ENCODE data around the gene LCE1C.

LCE1C gene

GRCh38 chr1:152759453-152760173 is 46.8 kb downstream of the LCE1C start:
- DNase-seq = no peak

DNA sequence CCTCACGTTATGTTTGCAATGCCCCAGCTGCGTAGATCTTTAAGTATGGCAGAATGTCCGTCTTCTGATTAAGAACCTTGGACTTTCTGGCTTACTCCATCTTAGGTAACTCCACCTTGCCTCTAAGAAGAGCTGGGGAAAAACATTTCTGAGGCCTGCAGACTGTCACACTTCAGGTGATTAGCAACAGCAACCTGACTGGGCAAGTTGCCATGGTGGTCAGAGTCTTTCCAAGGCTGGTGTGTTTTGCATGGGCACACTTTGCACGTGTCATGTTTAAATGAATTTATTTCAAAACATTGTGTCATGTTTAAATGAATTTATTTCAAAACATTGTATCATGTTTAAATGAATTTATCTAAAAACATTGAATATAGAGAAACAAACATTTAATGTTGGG is 47.8 kb downstream of the LCE1C start:
- DNase-seq = no peak

DNA sequence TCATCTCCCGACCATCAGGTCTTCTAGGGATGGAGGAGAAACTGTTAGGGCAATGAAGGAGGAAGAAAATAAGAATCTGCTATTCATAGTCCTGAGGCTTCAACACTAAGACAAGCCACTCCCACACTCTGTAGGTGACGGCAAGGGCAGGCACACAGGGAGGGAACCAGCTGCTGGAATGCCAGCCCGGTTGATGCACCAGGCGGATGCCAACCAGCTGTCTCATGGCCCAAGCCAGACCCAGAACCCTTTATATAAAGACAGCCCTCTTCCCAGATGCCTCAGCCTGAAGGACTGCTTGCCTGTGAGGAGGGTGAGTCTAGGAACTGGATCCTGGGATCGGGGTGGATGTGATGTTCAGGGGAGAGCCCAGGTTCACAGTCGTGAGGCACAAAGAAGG is 48.7 kb downstream of the LCE1C start, which contains the start of gene KPRP:
KPRP (plus strand) TSS at position 279 of the 400 bp plus-strand sequence. CDS start 1,564 bp downstream, outside the sequence.
- DNase-seq = no peak

DNA sequence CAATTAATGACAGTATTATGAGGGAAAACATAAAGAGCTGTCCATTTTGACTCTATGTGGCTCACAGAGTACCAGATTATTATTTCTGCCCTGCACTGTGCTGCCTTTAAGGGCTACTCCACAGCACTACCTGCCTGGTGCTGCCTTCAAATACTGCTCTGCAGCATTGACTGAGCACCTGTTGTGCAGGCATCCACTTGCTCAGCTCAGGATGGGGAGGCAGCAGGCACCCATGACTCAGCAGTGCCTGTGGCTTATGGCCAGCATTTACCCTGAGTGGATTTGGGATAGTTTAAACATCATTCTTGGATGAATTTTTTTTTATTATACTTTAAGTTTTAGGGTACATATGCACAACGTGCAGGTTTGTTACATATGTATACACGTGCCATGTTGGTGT is 49.6 kb downstream of the LCE1C start:
- no peak for DNase-seq
